ENCODE measurements around the gene WFIKKN1.

Gene WFIKKN1

DNA sequence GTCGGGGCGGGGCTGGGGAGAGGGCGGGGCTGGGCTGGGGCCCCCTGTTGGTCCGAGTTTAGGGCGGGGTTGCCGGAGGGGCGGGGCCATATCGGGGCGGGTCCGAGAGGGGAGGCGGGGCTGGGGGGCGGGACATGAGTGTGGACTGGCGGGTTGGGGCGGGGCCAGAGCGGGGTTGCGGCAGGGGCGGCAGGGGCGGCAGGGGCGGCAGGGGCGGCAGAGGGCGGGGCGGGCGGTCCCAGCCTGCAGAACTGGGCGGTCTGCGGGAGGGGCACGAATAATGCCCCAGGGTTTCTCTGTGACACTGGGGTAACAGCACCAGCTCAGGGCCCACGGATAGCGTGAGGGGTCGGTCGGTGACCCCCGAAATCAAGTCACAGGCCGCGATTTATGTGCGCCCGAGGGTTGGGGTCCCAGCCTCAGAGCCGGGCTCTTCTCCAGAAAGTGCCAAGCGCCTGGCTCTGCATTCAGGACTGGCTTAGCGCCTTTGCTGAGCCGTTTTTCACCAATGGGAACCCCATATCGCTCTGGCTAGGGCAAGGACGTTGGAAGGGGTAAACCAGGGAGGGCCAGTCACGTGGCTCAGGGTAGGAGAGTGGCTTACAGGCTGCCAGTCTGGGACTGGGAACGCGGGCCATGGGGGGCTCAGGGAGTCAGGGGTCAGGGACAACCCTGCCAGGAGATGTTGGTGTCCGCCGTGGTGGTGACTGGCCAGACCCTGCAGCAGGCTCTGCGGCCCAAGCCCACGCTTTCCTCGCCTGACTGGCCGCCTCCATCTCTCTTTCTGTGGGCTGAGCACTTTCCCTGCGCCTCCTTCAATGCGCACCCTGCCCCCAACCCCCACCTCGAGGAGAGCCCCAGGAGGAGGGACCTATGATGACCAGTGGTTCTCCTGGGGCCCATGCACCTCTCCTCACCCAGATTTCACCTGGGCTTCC is 6.6 kb downstream of the WFIKKN1 start:
- no peak for DNase-seq (ENCODE audit: low read depth)

DNA sequence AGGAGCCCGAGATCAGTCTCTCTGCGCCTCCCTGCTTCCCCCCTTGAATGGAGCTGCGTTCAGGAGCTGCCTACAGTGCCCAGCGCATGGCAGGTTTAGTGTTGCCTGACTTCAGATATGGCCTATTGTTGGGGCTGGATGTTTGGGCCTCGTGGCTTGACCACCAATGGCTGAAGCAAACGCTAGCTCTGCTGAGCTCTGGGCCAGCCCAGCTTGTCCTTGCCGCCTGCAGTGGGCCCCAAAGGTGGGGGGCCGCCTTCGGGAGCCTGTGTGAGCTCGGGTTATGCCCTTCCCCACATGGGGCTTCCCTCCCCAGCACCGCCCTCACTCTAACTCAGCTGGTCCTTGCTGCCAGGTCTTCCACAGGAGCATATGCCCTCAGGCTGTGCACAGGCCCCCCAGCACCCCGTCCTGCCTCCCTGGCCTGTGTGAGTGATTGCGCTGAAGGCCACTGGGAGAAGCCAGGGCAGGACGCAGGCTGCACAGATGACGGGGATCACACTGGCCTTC is 7.3 kb downstream of the WFIKKN1 start:
- DNase-seq (ENCODE audit: low read depth): no peak

DNA sequence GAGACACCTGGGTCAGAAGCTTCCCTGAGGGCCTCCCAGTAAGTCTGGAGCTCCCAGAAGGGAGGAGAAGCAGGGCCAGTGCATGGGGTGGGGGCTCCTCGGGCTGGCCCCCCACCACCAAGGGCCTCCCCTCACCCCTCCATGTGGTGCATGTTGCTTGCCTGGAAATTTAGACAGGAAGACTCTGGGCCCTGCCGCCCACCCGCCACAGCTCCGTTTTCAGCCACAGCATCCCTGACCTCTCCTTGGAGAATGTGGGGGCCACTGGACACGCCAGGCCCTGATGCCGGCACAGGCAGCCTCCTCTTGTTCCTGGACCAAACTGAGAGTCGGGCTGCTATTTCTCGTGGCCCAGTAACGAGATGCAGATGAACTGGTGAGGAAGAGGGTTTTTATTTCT is 8.1 kb downstream of the WFIKKN1 start:
- DNase-seq (ENCODE audit: low read depth): no peak

DNA sequence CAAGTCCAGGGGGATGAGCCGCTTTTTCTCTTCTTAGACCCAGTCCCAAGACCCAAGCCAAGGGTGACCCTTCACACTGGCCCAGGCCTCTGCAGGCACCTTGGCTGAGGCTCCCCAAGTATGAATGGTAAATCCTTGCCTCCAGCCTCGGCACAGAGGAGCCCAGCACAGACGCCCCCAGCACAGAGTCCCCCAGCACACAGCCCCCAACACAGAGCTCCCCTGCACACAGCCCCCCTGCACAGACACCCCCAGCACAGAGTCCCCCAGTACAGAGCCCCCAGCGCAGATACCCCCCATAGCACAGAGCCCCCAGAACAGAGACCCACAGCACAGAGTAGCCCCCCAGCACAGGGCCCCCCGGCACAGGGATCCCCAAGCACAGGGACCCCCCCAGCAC is 9.8 kb downstream of the WFIKKN1 start:
- no peak for DNase-seq (ENCODE audit: low read depth)

DNA sequence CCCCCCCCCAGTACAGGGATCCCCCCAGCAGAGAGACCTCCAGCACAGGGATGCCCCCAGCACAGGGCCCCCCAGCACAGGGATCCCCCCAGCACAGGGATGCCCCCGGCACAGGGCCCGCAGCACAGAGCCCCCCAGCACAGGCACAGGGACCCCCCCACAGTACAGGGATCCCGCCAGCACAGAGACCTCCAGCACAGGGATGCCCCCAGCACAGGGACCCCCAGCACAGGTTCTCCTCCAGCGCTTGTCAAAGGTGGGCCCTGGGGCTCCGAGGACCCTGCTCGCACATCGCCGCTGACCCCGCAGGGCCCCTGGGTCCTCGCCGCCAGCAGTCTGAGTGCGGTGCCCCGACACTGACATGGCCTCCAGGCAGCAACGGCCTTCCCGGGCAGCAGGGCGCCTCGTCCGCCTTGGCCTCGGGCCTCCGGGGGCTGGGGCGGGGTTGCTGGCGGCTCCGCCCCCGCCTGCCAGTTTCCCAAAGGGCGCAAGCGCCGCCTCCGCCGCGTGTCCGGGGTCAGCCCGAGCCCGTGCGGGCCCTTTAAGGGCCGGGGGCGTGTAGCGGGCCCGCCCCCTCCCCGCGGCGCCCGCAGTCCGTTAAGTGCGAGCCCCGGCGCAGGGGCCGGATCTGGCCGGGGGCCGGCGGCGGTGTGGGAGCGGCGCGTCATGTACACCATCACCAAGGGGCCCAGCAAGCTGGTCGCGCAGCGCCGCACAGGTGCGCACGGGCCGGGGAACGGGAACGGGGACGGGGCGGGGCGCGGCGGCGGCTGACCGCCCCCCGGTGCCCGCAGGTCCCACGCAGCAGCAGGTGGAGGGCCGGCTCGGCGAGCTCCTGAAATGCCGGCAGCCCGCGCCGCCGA is 10.8 kb downstream of the WFIKKN1 start, which contains the start of gene MCRIP2:
Gene MCRIP2 (plus strand): TSS at position 503 of the 863 bp plus-strand sequence. CDS start 164 bp downstream, at position 667.
- DNase-seq (ENCODE audit: low read depth): no peak

DNA sequence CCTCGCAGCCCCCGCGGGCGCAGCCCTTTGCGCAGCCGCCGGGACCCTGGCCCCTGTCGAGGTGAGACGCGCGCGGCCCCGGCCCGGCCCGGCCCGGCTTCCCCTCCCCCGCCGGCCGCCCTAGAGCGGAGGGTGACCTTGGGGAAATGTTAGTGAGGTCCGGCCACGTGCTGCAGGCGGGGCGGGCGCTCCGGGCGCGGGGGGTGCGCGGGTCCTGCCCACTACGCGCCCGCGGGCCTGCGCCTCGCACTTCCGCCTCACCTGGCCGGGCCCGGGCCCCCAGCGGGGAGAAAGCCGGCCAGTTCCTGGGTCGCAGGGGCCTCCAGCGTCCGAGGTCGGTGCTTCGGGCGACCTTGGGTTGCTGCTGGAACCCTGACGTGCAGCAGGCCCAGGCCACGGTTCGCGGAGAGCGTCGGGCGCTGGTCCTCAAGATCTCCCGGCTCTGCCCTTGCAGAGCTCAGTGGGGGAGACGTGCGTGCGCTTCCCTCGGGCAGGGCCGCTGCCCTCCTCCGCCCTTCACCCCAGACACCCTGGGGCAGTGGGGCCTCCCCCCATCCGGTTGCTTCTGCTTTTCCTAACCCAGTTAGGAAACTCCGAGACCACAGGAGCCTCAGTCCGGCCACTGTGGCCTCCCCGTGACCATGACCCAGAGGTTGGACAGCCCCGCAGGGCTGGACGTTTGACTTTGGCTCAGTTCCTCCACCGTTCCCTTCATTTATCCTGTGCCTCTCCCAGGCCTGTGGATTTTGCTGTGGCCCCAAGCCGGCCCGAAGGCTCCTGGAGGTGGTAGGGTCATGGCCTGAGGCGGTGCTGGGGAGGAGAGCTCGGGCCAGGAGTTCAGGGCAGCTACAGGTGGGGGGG is 11.6 kb downstream of the WFIKKN1 start:
- DNase-seq (ENCODE audit: low read depth): no peak

DNA sequence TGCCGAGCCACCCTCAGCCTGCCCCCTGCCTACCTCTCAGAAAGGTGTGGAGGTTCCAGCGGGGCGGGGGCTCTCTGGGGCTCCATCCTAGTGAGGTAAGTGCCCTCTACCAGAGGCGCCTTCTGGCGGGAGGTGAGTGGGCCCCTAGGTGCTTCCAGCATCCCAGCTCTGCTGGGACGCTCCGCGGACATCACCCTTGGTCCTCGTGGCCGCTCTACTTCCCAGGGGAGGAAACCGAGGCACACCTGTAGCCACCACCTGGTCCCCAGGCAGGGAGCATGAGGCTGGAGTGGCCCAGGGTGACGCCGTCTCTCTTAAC is 12.2 kb downstream of the WFIKKN1 start:
- DNase-seq (ENCODE audit: low read depth): no peak

DNA sequence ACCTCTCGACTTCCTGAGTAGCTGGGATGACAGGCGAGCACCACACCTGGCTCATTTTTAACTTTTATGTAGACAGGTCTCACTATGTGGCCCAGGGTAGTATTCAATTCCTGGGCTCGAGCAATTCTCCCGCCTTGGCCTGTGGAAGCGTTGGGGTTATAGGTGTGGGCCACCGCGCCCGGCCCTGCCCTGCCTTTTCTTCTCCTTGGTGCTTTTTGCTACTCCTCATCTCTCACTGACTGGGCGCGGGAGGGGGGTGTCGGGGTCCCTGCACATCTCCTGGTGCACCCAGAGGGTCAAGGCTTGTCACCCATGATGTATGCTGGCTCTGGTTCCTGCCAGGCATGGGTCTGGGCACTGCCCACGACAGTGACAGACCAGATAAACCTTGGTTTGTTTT is 13.8 kb downstream of the WFIKKN1 start:
- DNase-seq (ENCODE audit: low read depth): no peak

DNA sequence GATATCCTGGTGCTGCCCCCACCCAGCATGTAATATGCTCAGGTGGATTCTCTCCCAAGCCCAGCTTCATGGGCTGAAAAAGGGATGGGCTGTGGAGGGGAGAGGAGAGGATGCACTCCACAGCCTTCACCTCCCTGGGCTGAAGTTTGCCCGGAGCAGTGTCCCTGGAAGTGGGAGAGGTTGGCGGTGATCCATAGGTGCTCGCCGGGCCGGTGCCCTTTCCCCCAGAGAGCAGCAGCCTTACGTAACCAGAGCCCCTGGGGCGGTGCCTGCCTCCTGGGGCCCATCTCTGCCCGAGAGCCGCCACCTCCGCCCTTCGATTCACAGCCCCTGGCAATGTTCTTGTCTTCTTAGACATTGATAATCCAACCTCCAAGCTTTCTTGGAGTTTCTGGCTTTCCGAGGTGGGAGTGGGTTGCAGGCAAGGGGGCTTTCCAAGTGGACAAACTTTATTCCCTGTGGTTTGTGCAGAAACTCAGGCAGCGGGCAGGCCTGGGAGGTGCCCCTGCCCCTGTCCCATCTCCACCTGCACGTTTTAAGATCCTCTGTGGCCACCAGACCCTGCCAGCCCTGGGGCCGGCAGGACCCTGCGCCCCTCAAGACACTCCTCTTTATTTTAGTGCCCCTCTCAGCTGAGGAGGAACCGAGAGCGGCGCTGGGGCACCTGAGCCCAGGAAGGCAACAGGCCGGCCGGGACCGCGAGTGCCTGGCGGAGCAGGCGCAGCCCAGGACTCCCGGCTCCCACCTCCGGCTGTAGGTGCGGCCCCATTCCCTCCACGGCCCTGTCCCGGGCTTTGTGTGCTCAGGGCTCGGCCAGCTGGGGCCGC is 15.3 kb downstream of the WFIKKN1 start:
- DNase-seq (ENCODE audit: low read depth): no peak

DNA sequence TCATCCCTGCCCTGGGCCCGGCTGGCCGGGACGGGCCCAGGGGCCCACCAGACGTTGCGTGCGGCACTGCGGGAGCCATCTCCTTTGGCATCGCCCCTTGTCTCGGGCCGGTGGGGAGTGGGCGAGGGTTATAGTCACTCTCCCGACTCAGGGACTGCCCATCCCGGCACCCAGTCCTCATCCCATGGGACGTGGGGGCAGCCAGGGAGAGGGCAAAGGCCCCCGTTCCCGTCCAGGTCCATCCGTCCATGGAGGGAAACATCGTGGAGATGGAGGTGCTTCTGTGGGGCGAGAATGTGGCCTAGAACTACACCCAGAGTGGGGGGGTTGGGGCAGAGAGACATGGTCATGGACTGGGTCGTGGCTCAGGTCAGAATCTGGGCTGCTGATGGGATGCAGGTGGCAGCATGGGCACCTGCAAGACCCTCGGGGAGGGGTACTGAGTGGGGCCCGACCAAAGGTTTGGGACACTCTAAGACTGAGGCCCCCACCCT is 15.9 kb downstream of the WFIKKN1 start:
- no peak for DNase-seq (ENCODE audit: low read depth)

DNA sequence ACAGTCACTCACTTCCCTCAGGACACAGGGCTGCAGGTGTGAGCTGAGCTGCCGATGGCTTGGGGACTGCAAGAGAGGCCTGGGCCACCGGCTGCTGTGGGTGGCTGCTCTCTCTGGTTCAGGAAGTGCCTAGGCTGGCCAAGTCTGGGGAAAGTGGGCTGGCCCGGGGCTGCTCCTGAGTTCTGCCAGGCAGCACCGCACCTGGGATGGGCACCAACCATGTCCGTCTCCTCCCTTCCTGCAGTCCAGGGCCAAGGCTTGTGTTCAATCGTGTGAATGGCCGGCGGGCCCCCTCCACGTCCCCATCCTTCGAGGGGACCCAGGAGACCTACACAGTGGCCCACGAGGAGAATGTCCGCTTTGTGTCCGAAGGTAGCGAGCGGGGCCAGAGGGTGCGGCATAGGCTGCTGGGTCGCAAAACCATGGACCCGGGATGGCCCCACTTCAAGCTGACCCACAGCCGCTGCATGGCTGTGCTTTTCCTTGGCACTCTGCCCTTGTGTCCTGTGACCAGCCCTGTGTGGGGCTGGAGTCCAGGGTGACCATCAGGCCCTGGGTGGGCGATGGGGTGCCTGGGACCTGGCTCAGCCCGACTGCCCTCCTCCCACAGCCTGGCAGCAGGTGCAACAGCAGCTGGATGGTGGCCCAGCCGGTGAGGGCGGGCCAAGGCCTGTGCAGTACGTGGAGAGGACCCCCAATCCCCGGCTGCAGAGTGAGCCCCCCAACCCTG is 16.6 kb downstream of the WFIKKN1 start:
- DNase-seq (ENCODE audit: low read depth): no peak

DNA sequence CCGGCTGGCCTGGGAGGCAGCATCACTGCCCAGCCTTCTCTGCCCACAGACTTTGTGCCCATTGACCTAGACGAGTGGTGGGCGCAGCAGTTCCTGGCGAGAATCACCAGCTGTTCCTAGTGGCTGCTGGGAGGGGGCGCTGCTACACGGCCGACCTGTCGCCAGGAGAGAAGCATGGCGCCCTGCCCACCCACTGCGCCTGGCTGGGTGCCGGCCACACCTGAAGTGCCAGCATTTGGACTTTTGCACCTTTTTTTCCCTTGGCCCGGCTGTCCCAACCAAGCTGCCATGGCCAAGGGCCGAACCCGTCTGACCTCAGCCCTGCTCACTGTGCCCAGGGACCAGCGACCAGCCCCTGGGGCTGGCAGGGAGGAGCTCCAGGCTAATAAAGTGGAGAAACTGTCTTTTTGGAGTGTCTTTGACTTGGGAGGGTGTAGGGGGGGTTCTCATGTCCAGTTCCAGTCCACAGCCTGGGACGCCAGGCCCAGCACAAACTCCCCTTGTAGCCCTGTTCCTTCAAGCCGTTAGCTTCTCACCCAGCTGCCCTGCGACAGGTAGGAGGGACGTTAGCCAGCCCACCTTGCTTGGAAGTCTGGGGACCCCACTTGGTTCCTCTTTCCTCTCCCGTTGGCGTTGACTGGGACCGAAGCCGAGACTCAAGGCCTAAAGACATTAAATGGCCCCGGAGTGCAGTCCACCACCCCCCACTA is 17.4 kb downstream of the WFIKKN1 start:
- no peak for DNase-seq (ENCODE audit: low read depth)

DNA sequence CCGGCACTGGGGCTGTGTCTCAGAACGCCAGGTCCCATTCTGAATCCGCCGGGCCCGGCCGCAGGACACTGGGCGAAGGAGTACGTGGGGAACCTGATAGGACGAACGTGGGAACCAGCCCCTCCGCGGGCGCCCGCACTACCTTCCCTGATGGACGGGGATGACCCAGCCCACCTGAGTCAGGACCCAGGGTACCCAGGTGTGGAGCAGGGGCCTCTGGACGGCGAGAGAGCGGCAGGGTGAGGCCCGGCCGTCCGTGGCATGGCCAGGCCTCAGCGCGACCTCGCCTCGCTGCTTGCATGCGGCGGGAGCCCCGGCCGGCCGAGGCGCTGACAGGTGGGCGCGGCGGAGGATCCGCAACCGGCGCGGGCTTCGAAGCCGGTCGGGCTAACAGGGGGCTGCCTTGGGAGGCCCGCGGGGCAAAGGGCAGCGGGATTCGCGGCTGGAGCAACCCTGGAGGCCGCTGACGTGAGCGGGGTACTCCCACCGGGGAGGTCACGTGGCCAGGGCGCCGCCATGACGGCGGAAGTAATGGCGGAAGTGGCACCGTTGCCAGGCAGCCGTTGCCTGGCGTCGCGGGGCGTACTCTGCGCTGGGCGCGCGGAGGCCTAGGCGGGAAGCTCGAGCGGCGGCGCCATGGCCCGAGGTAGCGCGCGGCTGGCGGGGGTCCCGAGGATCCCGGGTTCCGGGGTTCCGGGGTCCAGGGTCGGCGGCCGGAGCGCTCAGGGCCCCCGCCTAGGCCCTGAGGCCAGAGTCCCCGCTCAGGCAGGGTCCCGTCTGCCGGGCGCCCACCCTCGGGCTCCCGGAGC is 18.2 kb downstream of the WFIKKN1 start, which contains the start of gene WDR90:
Gene WDR90 (plus strand): TSS at position 585 of the 809 bp plus-strand sequence. CDS start 52 bp downstream, at position 637.
- peak; percentile 62 for DNase-seq (ENCODE audit: low read depth)

DNA sequence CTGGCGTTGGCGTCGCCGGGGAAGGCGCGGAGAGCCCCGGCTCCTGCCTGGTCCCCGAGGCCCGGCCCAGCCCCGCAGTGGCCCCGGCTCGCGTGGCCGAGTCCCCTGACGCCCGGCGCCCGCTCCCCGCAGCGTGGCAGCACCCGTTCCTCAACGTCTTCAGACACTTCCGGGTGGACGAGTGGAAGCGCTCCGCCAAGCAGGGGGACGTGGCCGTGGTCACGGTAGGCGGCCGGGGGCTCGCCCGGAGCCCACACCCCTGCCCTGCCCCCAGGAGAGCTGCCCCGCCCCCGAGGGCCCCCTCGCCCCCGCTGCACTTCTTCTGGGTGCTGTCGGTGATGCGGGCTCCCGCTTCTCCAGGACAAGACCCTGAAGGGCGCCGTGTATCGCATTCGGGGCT is 18.8 kb downstream of the WFIKKN1 start:
- no peak for DNase-seq (ENCODE audit: low read depth)

DNA sequence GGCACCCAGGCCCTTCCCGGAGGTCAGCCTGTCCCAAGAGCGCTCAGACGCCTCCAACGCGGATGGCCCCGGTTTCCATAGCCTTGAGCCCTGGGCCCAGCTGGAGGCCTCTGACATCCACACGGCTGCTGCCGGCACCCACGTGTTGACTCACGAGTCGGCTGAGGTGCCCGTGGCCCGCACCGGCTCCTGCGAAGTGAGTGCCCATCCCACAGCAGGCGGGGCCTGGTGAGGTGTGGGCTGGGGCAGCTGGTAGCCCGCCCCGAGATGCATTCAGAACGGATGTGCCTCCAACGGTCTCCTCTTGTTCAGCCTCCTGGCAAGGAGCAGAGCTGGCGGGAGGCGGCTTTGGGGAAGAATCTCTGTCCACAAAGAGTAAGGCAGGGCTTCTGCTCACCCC is 21.1 kb downstream of the WFIKKN1 start:
- DNase-seq (ENCODE audit: low read depth): no peak

DNA sequence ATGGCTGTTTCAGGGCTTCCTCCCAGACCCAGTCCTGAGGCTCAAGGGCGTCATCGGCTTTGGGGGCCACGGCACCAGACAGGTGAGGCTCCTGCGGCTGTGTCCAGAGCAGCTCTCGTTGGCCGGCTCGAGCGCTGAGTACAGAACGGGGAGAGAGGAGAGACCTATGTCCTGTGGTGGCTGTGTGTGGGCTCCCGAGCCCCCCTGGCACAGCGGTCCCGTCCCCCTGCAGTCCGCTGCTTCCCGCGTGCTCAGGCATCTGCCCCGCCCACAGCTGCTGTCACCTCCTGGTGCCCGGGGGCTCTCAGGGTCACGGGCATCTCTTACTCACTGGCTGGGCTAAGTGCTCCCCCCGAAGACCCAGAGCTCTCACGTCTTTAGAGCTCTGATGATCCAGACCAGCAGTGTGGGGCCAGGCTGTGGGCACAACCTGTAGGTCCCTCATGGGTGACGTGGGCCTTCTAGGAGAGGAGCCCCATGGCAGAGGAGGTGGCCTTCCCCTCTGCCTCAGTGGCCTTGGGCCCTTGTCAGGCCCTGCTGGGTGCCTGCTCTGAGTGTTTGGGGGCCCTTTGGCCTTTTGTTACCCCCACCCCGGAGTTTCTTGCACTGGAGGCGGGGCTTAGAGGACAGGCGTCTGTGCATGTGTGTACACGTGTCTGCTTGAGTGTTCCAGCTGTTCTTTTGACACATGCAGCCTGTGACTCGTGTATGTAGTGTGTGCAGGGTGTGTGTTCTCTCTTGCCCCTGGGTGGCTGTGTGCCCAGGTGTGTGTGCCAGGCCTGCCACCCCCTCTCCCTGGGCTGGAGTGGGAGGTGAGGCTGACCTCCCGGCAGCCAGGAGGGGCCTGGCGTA is 21.9 kb downstream of the WFIKKN1 start:
- DNase-seq (ENCODE audit: low read depth): no peak

DNA sequence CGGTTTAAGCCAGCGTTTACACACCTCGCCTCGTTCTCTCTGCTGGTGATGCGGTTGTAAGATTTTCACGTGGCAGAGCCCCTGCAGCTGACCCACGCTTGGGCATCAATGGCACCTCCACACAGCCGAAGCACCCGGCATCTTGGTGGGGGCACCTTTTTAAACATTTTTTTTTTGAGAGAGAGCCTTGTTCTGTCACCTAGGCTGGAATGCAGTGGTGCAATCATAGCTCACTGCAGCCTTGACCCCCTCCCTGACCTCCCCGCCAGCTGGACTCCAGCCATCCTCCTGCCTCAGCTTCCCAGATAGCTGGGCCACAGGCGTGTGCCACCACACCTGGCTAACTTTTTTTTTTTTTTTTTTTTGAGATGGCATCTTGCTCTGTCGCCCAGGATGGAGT is 23.2 kb downstream of the WFIKKN1 start:
- no peak for DNase-seq (ENCODE audit: low read depth)

All from HS-27A (cell line).